IMR-90 (cell line): Measurements from ENCODE around the gene ENDOV. TPM values are rescaled to one million over a fixed set of nuclear protein-coding genes. Genes with fewer than 3 reads are reported as not detected.

Source experiments
- ATAC-seq: fragments of 200-7000 bp; cut with Tn5 transposase; 2 replicates; pipeline ENCODE4 v1.9.1; 2020; ENCODE audit warnings: low read depth, mild to moderate bottlenecking, moderate library complexity
- BruUV-seq: library from RNA; stranded (reverse); fragments of 400-500 nt; replicated peaks from 2 replicates; lab custom pipeline; 2021; lab: Mats Ljungman, UMichigan
- CTCF ChIA-PET: fragments of 300-600 bp; formaldehyde crosslinking; extraction: SDS; loops from one replicate; lab custom pipeline; 2021; ENCODE audit warnings: antibody characterized with exemption; lab: Yijun Ruan, JAX
- POLR2A ChIA-PET: fragments of 300-600 bp; sonication (Branson Sonifier 250); formaldehyde crosslinking; loops from one replicate; lab custom pipeline; 2022; ENCODE audit warnings: antibody characterized with exemption; ENCODE audit not compliant: unreplicated experiment; lab: Charles Lee
- DNase-seq: peaks from one replicate; pipeline ENCODE4 v3.0.0; 2013
- H2AFZ ChIP-seq: replicated peaks from 2 replicates; pipeline ENCODE3; 2013; ENCODE audit warnings: low read length, mild to moderate bottlenecking; ENCODE audit not compliant: poor library complexity
- H2AK5ac ChIP-seq: 2 replicates; pipeline ENCODE4 v1.6.1; 2013; ENCODE audit warnings: low read depth, low read length, inconsistent platforms
- H2AK9ac ChIP-seq: replicated peaks from 2 replicates; pipeline ENCODE3; 2013; ENCODE audit warnings: mild to moderate bottlenecking, low read depth, low read length, moderate library complexity; ENCODE audit not compliant: poor library complexity
- H2BK120ac ChIP-seq: 2 replicates; pipeline ENCODE4 v1.6.1; 2013; ENCODE audit warnings: low read depth, low read length, inconsistent platforms
- H2BK15ac ChIP-seq: 3 replicates; pipeline ENCODE4 v1.6.1; 2013; ENCODE audit warnings: low read depth, low read length, inconsistent platforms
- H2BK20ac ChIP-seq: 2 replicates; pipeline ENCODE4 v1.6.1; 2013; ENCODE audit warnings: low read depth, mild to moderate bottlenecking, inconsistent platforms, low read length, moderate library complexity
- H2BK5ac ChIP-seq: 2 replicates; pipeline ENCODE4 v1.6.1; 2013; ENCODE audit warnings: mild to moderate bottlenecking, low read depth, low read length, inconsistent platforms; ENCODE audit not compliant: poor library complexity, severe bottlenecking
- H3K14ac ChIP-seq: replicated peaks from 2 replicates; pipeline ENCODE4 v1.6.1; 2013; ENCODE audit warnings: low read depth, low read length, inconsistent platforms
- H3K18ac ChIP-seq: 2 replicates; pipeline ENCODE4 v1.6.1; 2013; ENCODE audit warnings: low read depth, low read length, control low read depth
- H3K23ac ChIP-seq: 2 replicates; pipeline ENCODE4 v1.6.1; 2013; ENCODE audit warnings: low read depth, low read length, inconsistent platforms
- H3K27ac ChIP-seq: 2 replicates; pipeline ENCODE4 v1.5.1; 2013; ENCODE audit warnings: mild to moderate bottlenecking, control low read depth, low read length; ENCODE audit not compliant: insufficient read depth
- H3K27me3 ChIP-seq: 2 replicates; pipeline ENCODE4 v1.6.1; 2013; ENCODE audit warnings: low read length; ENCODE audit not compliant: control insufficient read depth, insufficient read depth
- H3K36me3 ChIP-seq: 2 replicates; pipeline ENCODE4 v1.6.1; 2013; ENCODE audit warnings: low read length, mixed read lengths; ENCODE audit not compliant: control insufficient read depth, insufficient read depth
- H3K4ac ChIP-seq: 2 replicates; pipeline ENCODE4 v1.6.1; 2013; ENCODE audit warnings: low read depth, low read length, inconsistent platforms
- H3K4me1 ChIP-seq: 2 replicates; pipeline ENCODE4 v1.6.1; 2013; ENCODE audit warnings: low read length, mixed read lengths; ENCODE audit not compliant: control insufficient read depth, insufficient read depth
- H3K4me2 ChIP-seq: 2 replicates; pipeline ENCODE4 v1.6.1; 2013; ENCODE audit warnings: low read depth, mild to moderate bottlenecking, control low read depth, low read length, moderate library complexity
- H3K4me3 ChIP-seq: 2 replicates; pipeline ENCODE4 v1.5.1; 2013; ENCODE audit warnings: low read depth, mild to moderate bottlenecking, control low read depth, low read length, moderate library complexity; ENCODE audit not compliant: insufficient read depth
- H3K56ac ChIP-seq: 2 replicates; pipeline ENCODE4 v1.6.1; 2013; ENCODE audit warnings: low read length, inconsistent platforms; ENCODE audit not compliant: insufficient read depth; ENCODE audit errors: extremely low read depth
- H3K79me1 ChIP-seq, 2 experiments: 2 replicates each; pipeline ENCODE4 v1.6.1; 2013; ENCODE audit warnings: low read length in 2 of 2, inconsistent platforms in 1 of 2, low read depth in 1 of 2
- H3K9ac ChIP-seq: 2 replicates; pipeline ENCODE4 v1.6.1; 2013; ENCODE audit warnings: low read depth, low read length, control low read depth
- H3K9me1 ChIP-seq: 2 replicates; pipeline ENCODE4 v1.6.1; 2013; ENCODE audit warnings: low read length, inconsistent platforms; ENCODE audit not compliant: insufficient read depth
- H3K9me3 ChIP-seq: 2 replicates; pipeline ENCODE4 v1.6.1; 2013; ENCODE audit warnings: low read length; ENCODE audit not compliant: control insufficient read depth, insufficient read depth
- H4K20me1 ChIP-seq: 2 replicates; pipeline ENCODE4 v1.6.1; 2013; ENCODE audit warnings: low read length, inconsistent platforms; ENCODE audit not compliant: insufficient read depth
- H4K5ac ChIP-seq: 2 replicates; pipeline ENCODE4 v1.6.1; 2013; ENCODE audit warnings: mild to moderate bottlenecking, low read depth, low read length, control low read depth
- H4K8ac ChIP-seq, 2 experiments: 2 replicates each; pipeline ENCODE4 v1.6.1; 2013; ENCODE audit warnings: low read depth in 2 of 2, low read length in 2 of 2, control low read depth in 1 of 2, inconsistent platforms in 1 of 2
- H4K91ac ChIP-seq: 2 replicates; pipeline ENCODE4 v1.6.1; 2013; ENCODE audit warnings: low read depth, low read length, inconsistent platforms; ENCODE audit not compliant: insufficient read depth
- BHLHE40 ChIP-seq: fragments of 150-350 bp; IDR thresholded peaks from 2 replicates; pipeline ENCODE4 v1.6.1; 2016; ENCODE audit warnings: mild to moderate bottlenecking, low read depth, low read length
- CEBPB ChIP-seq: IDR thresholded peaks from 2 replicates; pipeline ENCODE4 v1.6.1; 2012; ENCODE audit warnings: low read depth, low read length, improper control_type of control experiment
- ELK1 ChIP-seq: fragments of 150-350 bp; IDR thresholded peaks from 2 replicates; pipeline ENCODE4 v1.6.1; 2016; ENCODE audit warnings: low read depth, mild to moderate bottlenecking, low read length, moderate library complexity, borderline replicate concordance
- FOS ChIP-seq: fragments of 150-350 bp; IDR thresholded peaks from 2 replicates; pipeline ENCODE4 v1.6.1; 2016; ENCODE audit warnings: low read depth, low read length
- RAD21 ChIP-seq: IDR thresholded peaks from 2 replicates; pipeline ENCODE4 v1.6.1; 2012; ENCODE audit warnings: low read length, improper control_type of control experiment
- RCOR1 ChIP-seq: IDR thresholded peaks from 2 replicates; pipeline ENCODE4 v1.6.1; 2012; ENCODE audit warnings: mild to moderate bottlenecking, low read length, improper control_type of control experiment; ENCODE audit not compliant: insufficient replicate concordance
- SMC3 ChIP-seq: fragments of 150-350 bp; IDR thresholded peaks from 2 replicates; pipeline ENCODE4 v1.6.1; 2016; ENCODE audit warnings: low read depth, mild to moderate bottlenecking, antibody characterized with exemption, low read length, moderate library complexity
- WGBS, 2 experiments: methylation state at CpG; one replicate each; pipeline versions ENCODE4 v1.1.5 to v1.1.7; 2013; ENCODE audit warnings: missing lambda C conversion rate in 2 of 2; ENCODE audit not compliant: insufficient read length in 1 of 2; ENCODE audit errors: extremely low coverage in 2 of 2; 5-methylcytosine and 5-hydroxymethylcytosine counted together
- dilution Hi-C: fragments of 300-500 bp; cut with HindIII; formaldehyde crosslinking; loops from one replicate; pipeline ENCODE4 v1.14.3; 2018; ENCODE audit warnings: low sequenced_read_pairs; ENCODE audit not compliant: unreplicated experiment
- in situ Hi-C: fragments of 300-500 bp; cut with MboI; formaldehyde crosslinking; loops from 3 replicates; pipeline ENCODE4 v1.14.3; 2019; ENCODE audit warnings: low sequenced_read_pairs, inconsistent platforms, mixed read lengths
- intact Hi-C: fragments of 100-400 bp; cut with micrococcal nuclease; formaldehyde crosslinking; loops from 2 replicates; pipeline ENCODE4 v1.10.0; 2022
- polyA plus RNA-seq, 3 experiments: library from polyadenylated mRNA; depleted of rRNA; stranded (reverse); fragments of >200 nt; gene quantifications; 2 replicates each; pipeline ENCODE4 v1.2.3, GENCODE V29; 2012; ENCODE audit warnings: low replicate concordance in 1 of 3
- total RNA-seq: library from RNA; depleted of rRNA; stranded (reverse); fragments of >200 nt; gene quantifications from 2 replicates; pipeline ENCODE4 v1.2.3, GENCODE V29; 2012

ENDOV gene
- total and polyA plus RNA-seq, 2 of the 4 experiments (the other 2 are of a cell fraction), result 15.1 to 30.3 TPM

DNA sequence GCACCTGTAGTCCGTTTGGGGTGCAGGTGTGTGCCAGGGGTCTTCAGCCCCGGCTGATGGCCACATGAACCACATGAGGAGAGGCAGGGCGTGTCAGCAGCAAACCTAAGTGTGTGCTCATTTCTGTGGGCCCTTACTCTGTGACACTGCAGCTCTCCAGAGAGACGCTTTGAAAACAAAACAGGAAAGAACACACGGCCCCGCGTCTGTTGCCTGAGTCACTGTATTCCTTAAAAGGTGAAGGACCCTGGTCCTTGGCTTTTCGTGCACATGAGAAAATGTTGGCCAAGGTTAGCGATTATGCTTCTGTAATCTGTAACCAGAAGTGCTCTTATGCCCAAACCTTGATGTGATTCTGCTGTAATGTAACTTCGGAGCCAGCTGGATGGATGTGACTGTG is 22.6 kb downstream of the ENDOV start:
- H3K9me3 ChIP-seq, result no peaks in the 10 kb centered on the region

More for the DNA sequence above, 22.6 kb downstream of the ENDOV start:
- Histone ChIP-seq H3K23ac (no peak overlapping the region), H3K4me2 (no peak overlapping the region), H3K4ac (no peak overlapping the region), H2AFZ (no peak overlapping the region), H2BK20ac (no peak overlapping the region), H4K8ac (no peak overlapping the region), H3K27me3 (no peaks in the 10 kb centered on the region; the same call in 1 of the 2 replicates), H2AK9ac (no peak overlapping the region), H4K20me1 (no peaks in the 10 kb centered on the region; the same call in 1 of the 2 replicates), H3K9me1 (no peaks in the 10 kb centered on the region), H3K4me3 (no peak overlapping the region), H3K14ac (no peak overlapping the region), H4K91ac (no peak overlapping the region), H3K36me3 (no peaks in the 10 kb centered on the region), H3K79me1 (no peaks in the 10 kb centered on the region), H2BK5ac (no peak overlapping the region), H2BK120ac (no peak overlapping the region), H3K18ac (no peak overlapping the region), H3K56ac (no peak overlapping the region), H2AK5ac (no peak overlapping the region), H4K5ac (no peak overlapping the region), H3K9ac (no peak overlapping the region), H2BK15ac (no peak overlapping the region), H3K4me1 (peaks cover 2% of the 10 kb centered on the region; the same call in 1 of the 2 replicates), H3K27ac (no peak overlapping the region)
- no peak for TF ChIP-seq CEBPB
- TF ChIP-seq RCOR1, result no peak
- no peak for TF ChIP-seq RAD21
- no peak for TF ChIP-seq FOS
- no peak for TF ChIP-seq BHLHE40
- no peak for TF ChIP-seq ELK1
- no peak for TF ChIP-seq SMC3
- WGBS, 2 experiments, result 82% methylated on average over 7 of the region's 10 CpGs; no CpG with 5 or more reads in 1 of the 2 experiments
- DNase-seq (no peak), ATAC-seq (no peak)
- dilution Hi-C loops, result no loop called here
- POLR2A ChIA-PET, result no interaction called here
- CTCF ChIA-PET, result no interaction called here
- intact Hi-C loops, result no loop called here
- in situ Hi-C loops, result no loop called here
- no TSS peak for BruUV-seq
